LNCaP clone FGC (cell line): Measurements from ENCODE around the gene USP47.

Experiments
- DNase-seq: peaks from one replicate; pipeline ENCODE4 v3.0.0-alpha.2; 2011; ENCODE audit warnings: low read depth
- H3K4me3 ChIP-seq: 2 replicates; pipeline ENCODE4 v1.5.1; 2011; ENCODE audit warnings: mild to moderate bottlenecking, low read depth, low read length, control low read depth
- TF ChIP-seq, protein P1 (sequence below): IDR thresholded peaks from 2 replicates; pipeline ENCODE4 v1.5.1; 2012; ENCODE audit warnings: mild to moderate bottlenecking; ENCODE audit not compliant: control insufficient read depth, insufficient read depth; ENCODE audit errors: extremely low read depth

USP47 gene

DNA sequence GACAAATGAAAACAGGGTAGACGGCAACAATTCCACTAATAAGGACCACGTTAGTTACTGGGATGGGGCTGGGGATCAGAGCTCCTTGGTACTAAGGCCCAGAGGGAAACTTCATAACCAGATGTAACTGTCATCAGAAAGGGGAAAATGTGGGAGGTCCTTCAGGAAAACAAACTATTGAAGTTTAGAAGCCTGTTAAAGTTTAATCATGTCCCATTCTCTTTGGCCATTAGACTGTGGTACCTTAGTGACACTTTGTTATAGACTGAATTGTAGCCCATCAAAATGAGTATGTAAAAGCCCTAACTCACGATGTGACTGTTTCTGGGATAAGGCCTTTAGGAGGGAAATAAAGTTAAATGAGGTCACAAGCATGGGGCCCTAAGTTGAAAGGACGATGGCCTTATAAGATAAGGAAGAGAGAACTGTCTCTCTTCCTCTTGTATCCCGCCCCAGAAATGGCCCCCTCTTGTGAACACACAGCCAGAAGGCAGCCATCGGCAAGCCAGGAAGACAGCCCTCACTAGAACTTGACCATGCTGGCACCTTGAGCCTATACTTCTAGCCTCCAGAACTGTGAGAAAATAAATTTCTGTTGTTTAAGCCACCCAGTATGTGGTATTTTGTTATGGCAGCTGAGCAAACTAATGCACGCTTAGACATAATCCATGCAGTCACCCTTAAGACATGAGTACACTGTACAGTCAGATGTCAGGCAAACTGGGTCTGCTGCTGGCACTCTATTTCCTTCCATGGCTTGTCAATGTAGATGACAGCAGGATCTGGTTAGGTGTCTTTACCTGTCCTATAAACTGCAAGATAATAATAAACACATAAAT lies 26.9 kb upstream of the USP47 start:
- TF ChIP-seq, protein P1, sequence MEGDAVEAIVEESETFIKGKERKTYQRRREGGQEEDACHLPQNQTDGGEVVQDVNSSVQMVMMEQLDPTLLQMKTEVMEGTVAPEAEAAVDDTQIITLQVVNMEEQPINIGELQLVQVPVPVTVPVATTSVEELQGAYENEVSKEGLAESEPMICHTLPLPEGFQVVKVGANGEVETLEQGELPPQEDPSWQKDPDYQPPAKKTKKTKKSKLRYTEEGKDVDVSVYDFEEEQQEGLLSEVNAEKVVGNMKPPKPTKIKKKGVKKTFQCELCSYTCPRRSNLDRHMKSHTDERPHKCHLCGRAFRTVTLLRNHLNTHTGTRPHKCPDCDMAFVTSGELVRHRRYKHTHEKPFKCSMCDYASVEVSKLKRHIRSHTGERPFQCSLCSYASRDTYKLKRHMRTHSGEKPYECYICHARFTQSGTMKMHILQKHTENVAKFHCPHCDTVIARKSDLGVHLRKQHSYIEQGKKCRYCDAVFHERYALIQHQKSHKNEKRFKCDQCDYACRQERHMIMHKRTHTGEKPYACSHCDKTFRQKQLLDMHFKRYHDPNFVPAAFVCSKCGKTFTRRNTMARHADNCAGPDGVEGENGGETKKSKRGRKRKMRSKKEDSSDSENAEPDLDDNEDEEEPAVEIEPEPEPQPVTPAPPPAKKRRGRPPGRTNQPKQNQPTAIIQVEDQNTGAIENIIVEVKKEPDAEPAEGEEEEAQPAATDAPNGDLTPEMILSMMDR: no peak
- no peak overlapping the region for H3K4me3 ChIP-seq
- peak; percentile 88 for DNase-seq

DNA sequence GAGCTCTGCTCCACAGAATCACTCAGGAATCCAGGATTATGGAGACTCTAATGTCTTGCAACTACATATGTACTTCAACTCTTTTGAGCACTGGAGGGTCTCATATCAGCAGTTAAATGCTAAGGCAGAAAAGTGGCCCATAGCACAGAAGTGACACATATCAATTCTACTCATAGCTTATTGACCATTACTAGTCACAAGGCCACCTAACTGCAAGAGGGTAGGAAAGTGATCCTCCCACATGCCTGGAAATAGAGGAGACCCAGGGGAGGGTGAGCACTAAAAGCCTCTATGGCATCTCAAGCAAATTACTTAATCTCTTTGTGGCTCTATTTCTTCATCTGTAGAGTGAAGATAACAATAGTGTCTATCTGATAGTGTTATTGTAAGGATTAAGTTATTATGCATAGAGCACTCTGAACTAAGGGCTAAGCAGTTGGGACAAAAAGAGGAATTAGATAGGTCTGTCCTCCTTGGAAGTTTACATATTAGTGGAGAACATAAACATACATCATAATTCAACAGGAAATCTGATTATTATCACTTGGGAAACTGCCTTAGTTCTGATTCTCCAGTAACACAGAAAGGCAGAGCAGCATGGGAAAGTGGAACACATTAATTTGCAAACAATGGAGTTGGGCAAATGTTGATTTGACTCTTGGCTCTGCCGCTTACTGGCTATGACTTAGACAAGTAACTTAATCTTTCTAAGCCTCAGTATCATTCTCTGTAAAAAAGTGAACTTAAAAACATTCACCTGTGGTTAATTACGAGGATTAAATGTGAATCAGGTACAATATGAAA lies 25.1 kb upstream of the USP47 start:
- TF ChIP-seq, protein P1: no peak
- no peak overlapping the region for H3K4me3 ChIP-seq
- peak; percentile 90 for DNase-seq

DNA sequence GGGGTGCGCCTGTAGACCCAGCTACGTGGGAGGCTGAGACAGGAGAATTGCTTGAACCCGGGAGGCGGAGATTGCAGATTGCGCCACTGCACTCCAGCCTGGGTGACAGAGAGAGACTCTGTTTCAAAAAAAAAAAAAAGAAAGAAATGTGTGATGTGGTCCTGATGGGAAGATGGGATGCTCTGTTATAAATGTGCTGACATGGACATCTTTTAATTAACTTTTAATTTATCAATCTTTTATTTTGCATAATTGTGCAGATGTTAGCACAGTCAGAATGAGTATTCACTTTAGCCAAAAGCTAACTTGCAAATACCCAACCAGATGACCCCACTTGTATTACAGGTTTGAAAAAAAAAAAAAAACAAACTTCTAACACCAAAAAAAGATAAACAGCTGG lies 23.8 kb upstream of the USP47 start:
- TF ChIP-seq, protein P1: no peak
- DNase-seq: no peak
- no peak overlapping the region for H3K4me3 ChIP-seq

DNA sequence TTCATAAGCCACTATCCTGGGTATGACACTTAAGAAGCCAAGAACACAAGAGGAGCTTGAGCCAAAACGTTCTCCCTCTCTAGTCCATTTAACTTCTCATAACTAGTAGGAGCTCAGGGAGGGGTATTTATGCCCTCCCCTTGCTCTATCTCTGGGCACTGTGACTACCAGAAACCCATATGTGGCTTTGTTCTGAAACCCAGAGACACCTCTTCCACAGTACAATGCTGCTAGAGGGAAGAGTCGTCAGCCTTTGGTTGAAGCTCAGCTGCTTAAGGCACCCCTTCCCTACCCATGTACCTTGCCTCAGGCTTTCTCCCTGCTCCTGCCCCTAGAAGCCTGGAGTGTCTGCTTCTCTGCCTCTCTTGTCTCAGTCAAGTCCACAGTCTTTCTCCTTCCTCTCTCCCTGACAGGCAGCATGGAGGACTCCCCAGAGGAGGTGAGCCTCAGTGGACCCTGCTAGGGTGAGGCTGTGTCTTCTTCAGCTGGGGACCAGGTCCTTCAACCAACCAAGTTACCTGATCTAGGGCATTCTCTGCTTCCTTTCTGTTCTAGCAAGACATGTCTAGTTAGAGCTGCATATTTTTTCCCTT lies 23.1 kb upstream of the USP47 start:
- TF ChIP-seq, protein P1: no peak
- H3K4me3 ChIP-seq: no peak overlapping the region
- no peak for DNase-seq

DNA sequence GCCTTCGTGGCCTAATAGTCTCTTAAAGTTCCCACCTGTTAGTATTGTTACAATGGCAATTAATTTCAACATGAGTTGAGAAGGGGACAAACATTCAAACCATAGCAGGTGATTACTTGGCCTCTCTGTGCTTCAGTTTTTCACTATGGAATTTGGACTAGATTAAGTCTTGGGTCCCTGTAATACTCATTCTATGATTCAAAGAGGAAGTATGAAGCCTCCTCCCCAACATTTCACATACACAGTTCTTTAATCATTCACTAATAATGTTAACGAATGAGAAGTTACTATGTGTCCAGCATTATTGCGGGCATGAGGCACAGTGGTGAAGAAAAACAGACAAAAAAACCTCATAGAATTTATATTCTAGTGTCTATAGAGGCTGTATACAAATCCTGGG lies 19.9 kb upstream of the USP47 start:
- no peak for DNase-seq
- TF ChIP-seq, protein P1: no peak

DNA sequence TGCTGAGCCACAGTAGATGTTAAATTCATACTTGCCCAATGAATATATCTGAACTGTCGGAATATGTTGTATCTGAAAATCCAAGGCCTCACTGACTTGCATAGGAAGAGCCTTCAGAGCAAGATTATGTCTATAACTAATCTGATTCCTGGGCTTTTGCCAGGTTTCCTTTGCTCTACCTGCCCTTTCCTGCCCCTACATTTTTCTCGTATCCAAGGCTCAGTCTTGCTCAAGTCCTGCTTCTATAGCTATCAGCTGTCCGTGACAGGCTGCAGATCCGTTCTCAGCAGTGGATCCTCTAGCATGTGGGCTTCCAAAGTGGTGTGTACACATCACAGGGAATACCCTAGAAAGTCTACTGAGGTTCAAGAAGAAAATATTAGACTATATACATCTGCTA lies 18.8 kb upstream of the USP47 start:
- no peak for DNase-seq
- H3K4me3 ChIP-seq: no peak overlapping the region
- TF ChIP-seq, protein P1: no peak

More for the DNA sequence above, 19.9 kb upstream of the USP47 start:
- no peak overlapping the region for H3K4me3 ChIP-seq
